ENCODE results near the gene CCDC30.
"Not testable (repeated sequence)": the region's sequence is repeated elsewhere in the genome, so short reads cannot be mapped to it uniquely, and the experiment has no call there.

Gene CCDC30

DNA sequence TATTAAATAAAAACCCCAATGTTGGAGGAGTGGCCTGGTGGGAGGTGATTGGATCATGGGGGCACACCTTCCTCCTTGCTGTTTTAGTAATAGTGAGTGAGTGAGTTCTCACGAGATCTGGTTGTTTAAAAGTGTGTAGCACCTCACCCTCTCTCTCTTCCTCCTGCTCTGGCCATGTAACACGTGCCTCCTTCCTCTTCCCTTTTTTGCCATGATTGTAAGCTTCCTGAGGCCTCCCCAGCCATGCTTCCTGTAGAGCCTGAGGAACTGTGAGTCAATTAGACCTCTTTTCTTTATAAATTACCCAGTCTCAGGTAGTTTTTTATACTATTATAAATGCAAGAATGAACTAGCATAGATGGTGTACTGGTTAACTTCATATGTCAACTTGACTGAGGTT lies 68.0 kb downstream of the CCDC30 start:
- DNase-seq, result no peak

DNA sequence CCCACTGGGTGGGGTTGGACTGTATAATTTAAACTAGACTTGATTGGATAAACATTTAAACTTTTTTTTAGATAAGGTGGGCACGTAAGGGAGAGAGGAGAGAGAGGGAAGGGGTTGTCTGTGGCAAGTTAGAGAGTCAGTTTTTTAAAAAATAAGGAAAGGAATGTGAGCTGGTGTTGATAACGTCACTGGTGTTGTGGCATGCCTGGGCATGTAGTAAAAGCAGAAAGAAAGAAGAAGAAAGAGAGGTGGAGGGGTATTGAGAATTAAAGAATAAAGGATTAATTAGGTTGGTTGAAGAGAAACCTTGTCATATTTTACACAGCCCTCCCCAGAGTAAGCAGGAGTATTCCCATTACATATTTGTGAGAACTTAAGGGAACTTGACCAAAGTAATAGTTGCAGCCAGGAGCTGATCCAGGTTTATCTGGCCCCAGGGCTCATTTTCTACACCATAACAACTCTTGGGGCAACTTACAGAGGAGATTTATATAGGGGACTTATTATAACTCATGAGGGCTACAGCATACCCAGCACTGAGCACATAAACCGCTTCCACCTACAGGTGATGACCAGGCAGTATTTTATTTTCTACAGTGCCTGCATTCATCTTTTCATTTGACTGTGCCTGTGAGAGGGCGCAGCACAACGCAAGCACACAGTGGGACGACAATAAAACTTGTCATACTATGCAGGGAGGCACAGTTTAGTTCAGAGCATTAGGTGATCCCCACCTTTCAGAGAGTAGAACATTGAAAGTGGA lies 70.2 kb downstream of the CCDC30 start:
- DNase-seq, result no peak

DNA sequence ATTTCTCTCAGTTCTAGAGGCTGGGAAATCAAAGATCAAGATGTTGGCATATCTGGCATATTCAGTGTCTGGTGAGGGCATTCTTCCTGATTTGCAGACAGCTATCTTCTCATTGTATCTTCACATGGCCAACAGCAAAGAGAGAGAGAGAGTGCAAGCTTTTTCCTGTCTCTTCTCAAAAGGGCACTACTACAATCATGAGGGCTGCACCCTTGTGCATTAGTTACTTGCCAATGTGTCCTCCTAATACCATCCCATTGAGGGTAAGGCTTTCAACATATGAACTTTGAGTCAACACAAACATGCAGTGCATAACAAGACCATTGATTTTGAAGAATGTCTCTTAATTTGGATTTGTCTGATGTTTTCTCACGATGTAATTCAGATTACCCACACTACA lies 78.0 kb downstream of the CCDC30 start:
- DNase-seq, result no peak

DNA sequence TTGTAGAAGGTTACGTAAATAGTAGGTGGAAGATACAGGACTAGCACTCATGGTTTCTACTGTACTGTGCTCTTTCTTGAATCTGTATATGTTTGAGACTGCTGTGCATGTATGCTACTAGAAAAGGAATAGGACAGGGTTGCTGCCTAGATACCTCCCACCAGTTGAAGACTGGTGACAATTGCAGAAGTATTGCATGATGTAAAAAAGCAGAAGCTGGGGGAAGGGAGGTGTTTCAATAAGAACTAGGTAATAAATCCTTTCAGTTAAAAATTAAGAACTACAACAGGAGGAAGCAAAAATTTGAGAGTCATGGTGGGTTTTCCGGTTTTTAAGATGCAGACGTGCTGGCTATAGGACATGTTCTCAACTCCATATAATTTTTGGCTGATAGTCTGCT lies 88.1 kb downstream of the CCDC30 start:
- DNase-seq, result no peak

DNA sequence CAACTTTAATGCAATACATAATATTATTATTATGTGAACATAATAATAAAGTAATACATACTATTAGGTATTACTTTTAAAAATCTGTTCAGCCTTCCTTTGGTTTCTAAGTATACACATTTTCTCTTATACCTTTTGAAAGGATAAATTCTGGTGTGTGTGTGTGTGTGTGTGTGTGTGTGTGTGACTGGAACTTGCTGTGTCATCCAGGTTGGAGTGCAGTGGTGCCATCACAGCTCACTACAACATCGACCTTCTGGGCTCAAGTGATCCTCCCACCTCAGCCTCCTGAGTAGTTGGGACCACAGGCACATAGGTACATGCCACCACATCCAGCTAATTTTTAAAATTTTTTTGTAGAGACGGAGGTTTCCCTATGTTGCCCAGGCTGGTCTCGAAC lies 88.5 kb downstream of the CCDC30 start:
- no peak for DNase-seq

DNA sequence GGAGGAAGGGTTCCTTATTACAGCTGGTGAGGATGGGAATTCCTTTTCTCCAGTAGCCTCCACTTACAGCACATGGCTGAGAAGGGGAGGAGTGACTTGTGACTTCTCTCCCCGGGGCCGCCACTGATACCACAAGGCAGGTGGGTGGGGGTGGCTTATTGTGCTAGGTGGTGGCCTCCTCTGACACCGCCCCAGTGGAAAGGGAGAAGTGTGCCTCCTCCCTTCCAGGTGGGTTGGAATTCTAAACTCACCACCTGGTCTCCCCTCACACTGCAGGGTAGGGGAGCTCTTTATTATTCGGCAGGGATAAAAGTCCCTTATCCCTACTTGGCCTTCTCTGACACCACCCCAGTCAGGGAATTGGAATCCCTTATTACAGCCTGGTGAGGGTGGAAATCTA lies 89.5 kb downstream of the CCDC30 start:
- DNase-seq, result no peak

DNA sequence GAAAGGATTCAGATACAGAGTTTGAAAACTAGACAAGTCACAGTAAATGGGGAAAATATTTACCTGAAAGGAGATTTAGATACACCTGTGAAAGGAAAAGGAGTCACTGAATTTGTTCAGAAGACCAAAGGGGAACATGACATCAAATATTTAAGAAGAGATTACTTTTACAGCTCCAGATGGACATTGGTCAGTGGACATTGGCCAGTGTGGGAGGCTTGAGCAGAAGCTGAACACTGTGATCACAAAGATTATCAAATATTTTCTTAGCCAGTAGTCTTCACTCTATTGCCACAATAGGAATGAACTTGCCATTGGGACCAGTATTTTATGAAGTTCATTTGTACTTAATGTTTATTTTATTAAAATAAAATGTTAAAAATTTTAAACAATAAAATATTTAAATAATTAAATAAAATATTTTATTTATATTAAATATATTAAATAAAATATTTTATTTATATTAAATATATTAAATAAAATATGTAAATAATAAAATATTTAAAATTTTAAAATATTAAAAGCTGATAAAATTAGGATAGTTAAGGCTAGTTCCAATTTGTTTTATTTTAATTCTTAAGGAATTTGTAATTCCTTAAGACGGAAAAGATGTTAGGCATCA lies 94.3 kb downstream of the CCDC30 start:
- no peak for DNase-seq

DNA sequence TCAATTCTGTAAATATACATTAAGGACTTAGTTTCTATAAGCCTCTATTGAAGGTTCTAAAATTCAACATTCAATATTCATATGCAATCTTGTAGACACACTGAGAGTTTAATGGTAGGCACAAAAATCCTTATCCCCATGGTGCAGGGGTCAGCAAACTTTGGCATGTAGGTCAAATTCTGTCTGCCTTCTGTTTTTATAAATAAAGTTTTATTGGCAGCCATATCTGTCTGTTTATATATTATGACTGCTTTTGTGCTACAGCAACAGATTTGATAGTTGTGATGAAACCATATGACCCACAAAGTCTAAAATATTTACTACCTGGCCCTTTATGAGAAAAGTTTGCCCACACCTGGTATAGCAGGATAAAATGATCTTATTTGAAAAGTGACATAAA lies 104.0 kb downstream of the CCDC30 start:
- no peak for DNase-seq

DNA sequence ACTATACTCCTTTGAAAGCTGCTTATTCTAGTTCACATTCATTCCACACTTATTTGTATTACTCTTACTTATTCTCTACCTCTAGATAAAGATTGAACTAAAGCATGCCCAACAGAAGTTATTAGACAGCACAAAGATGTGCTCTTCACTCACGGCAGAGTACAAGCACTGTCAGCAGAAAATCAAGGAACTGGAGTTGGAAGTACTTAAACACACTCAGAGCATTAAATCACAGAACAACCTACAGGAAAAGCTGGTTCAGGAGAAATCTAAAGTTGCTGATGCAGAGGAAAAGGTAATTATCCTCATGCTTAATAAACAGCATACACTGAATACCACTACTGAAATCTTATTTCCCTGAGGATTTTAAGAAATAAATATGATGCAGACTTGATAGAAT lies 113.8 kb downstream of the CCDC30 start:
- no peak for DNase-seq

DNA sequence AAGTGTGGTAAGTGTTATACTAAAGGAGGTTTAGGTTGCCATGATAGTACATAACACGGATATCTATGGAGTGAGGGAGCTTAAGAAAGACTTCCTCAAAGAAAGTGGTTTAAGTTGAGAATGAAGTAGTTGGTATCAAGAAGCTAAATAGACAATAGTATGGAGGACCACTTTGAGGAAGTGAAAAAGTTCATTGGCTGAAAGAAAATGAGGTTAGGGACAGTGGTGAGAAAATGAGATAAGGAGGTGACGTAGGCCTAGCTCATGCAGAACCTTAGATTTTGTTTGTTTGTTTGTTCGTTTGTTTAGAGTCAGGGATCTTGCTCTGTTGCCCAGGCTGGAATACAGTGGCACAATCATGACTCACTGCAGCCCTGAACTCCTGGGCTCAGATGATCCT lies 122.9 kb downstream of the CCDC30 start:
- DNase-seq, result no peak

DNA sequence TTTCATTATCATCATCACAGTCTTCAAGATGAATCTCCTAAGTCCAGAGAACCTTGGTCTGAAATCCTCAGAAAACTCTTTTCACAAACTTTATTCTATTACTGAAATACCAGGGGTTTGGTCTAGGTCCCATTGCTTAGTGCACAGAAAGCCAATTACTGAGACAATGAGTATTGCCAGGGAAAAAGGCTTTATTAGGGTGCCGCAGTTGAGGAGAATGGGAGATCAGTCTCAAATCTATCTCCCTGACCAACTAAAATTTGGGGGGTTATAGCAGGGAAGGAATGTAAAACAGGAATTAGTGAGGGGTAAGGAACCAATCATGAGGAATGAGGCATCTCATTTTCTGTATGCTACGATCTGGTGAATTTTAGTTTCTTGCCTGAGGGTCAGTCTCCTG lies 124.7 kb downstream of the CCDC30 start:
- DNase-seq, result no peak

DNA sequence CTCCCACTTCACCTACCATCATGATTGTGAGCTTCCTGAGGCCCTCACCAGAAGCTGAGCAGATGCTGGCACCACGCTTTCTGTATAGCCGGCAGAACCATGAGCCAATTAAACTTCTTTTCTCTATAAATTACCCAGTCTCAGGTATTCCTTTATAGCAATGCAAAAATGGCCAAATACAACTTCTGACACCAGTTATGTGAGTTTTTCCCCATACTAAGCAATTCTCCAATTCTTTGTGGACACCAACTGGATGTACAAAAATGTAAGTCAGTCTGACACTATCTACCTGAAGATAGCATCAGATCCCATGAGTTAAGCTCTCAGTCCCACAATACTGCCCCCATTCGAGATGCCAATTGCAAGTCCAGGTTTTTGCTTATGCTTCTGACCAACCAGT lies 129.7 kb downstream of the CCDC30 start:
- DNase-seq, result no peak

DNA sequence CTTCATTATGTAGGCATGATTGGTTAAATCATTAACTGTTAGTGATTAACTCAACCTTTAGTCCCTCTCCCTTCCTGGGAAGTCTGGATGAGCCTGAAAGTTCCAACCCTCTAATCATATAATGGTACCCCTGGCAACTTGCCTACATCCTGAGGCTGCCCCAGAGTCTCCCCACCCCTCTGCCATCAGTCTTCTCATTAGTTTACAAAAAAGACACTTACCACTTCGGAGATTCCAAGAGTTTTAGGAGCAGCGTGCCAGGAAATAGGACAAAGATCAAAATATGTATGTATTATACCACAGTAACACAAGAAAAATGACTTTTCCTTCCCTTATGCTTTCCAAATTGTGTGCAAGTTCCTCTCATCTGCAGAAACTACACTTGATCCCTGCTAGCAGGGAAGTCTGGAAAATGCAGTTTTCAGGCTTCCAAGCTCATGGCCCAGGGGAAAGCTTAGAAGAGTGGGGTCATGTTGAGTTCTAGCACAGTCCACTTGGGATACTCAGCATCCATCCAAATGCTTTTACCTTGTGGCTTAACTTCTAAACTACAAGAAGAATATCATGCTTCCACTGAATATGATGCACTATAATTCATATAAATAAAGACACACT lies 130.5 kb downstream of the CCDC30 start:
- DNase-seq, result no peak

DNA sequence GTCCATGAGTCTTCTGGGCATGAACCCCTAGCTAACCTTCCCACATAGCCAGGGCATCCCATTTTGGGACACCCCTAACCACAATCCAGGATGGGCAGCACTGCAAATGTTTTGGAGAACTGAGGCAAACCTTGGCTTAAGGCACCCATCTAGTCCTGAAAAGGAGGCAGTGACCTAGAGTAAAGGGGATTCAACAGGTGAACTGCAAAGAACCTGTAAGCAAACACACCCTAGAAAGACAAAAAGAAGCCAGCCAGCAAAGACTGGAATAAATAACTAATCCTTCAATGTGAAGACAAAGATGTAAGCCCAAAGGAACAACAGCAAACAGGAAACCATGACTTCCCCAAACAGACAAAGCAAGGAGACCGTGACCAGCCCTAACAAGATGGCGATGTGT lies 138.4 kb downstream of the CCDC30 start:
- no peak for DNase-seq

DNA sequence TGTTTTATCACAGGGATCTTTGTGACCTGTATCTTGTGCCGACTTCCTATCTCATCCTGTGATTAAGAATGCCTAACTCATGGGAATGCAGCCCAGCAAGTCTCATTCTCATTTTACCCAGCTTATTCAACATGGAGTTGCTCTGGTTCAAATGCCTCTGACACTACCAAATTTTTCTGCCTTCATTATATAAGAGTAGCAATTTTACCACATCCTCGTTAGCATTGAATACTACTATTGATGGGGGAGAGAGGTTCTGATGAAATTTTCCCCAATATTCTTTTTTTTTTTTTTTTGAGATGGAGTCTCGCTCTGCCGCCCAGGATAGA lies 150.7 kb downstream of the CCDC30 start:
- DNase-seq, result no peak

DNA sequence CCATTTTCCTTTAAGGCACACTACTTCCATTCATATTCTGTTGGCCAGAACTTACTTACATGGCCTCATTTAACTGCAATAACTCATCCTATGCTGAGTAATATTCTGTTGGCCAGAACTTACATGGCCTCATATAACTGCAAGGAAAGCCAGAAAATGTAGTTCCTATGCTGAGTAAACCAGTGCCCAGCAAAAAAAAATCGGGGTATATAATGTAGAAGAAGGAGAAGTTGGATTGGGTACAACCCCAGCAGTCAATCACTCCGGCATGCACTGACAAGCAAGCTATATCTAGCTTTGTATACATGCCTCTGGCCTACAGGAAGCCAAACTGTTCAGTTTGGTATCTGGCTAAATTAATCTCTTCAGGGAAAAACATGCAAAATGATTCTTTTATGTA lies 155.8 kb downstream of the CCDC30 start:
- no peak for DNase-seq

DNA sequence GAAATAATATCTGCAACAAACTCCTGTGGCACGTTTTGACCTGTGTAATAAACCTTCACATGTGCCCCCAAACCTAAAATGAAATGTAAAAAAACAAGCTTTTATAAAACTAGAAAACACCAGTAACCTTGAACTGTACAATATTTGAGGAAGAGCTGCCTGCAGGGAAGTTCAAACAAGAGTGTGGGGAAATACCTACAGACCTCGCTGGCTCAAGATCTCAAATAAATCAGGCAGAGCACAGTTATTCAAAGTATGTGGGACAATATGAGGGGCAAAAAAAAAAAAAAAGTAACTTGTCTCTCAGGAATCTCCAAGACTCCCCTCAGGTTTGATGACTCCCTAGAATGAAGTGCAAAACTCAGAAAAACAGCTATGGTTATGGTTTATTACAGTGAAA lies 157.2 kb downstream of the CCDC30 start:
- no peak for DNase-seq

DNA sequence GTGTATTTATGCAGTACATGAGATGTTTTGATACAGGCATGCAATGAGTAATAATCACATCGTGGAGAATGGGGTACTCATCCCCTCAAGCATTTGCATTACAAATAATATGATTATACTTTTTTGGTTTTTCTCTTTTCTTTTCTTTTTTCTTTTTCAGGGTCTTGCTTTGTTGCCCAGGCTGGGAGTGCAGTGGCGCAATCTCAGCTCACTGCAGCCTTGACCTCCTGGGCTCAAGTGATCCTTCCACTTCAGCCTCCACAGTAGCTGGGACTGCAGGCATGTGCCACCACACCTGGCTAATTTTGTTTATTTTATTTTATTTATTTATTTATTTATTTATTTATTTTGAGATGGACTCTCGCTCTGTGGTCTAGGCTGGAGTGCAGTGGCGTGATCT lies 158.1 kb downstream of the CCDC30 start:
- not testable (repeated sequence) for DNase-seq

DNA sequence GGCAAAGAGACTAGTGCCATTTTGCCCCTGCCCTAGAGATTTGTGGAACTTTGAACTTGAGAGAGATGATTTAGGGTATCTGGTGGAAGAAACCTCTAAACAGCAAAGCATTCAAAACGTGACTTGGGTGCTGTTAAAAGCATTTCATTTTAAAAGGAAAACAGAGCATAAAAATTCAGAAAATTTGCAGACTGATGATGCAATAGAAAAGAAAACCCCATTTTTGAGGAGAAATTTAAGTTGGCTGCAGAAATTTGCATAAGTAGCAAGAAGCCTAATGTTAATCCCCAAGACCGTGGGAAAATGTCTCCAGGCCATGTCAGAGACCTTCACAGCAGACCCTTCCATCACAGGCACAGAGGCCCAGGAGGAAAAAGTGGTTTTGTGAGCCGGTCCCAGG lies 164.1 kb downstream of the CCDC30 start:
- not testable (repeated sequence) for DNase-seq

DNA sequence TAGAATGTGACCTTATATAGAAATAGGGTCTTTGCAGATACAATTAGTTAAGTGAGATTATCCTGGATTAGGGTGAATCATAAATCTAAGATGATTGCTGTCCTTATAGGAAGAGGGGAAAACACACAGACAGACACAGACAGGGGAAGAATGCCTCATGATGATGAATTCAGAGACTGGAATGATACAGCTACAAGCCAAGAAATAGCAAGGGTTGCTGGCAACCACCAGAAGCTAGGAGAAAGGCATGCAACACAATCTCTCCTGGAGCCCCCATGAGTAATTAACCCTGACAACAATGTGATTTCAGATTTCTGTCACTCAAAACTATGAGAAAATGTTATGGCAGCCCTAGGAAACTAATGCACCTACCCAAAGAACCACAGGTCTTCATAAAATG lies 176.0 kb downstream of the CCDC30 start:
- DNase-seq, result no peak

DNA sequence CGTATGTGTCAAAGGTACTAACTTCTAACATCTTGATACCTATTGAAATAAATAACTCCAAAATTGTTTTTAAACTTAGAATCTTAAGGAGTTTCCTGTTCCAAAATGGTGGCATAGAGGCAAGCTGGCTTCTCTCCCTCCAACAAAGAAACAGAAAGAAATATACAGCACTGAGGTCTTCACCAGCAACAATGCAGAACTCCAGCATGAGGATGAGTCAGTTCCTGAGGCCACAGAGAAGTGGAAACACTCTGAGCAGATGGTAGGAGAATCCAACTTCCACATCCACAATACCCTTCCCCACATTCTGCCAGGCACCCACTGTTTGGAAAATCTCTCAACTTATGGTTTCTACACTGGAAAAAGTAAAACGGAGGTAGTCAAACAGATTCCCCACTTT lies 183.0 kb downstream of the CCDC30 start:
- DNase-seq, result no peak

DNA sequence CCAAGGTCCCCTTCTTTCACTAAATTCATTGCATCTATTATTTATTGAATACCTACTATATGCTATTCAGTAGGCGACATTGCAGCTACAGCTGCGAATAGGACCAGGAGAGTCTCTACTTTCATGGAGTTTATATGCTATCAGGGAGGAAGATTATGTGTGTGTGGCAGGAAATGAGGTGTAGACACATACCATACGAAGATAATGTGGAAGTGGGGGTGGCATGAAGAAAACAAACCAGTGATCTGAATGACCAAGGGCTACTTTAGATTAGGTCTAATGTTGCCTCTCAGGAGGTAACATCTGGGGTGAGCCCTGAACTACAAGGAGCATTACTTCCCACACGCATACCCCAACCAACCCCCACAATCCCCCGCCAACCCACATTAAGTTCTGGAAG lies 194.1 kb downstream of the CCDC30 start:
- DNase-seq, result no peak

DNA sequence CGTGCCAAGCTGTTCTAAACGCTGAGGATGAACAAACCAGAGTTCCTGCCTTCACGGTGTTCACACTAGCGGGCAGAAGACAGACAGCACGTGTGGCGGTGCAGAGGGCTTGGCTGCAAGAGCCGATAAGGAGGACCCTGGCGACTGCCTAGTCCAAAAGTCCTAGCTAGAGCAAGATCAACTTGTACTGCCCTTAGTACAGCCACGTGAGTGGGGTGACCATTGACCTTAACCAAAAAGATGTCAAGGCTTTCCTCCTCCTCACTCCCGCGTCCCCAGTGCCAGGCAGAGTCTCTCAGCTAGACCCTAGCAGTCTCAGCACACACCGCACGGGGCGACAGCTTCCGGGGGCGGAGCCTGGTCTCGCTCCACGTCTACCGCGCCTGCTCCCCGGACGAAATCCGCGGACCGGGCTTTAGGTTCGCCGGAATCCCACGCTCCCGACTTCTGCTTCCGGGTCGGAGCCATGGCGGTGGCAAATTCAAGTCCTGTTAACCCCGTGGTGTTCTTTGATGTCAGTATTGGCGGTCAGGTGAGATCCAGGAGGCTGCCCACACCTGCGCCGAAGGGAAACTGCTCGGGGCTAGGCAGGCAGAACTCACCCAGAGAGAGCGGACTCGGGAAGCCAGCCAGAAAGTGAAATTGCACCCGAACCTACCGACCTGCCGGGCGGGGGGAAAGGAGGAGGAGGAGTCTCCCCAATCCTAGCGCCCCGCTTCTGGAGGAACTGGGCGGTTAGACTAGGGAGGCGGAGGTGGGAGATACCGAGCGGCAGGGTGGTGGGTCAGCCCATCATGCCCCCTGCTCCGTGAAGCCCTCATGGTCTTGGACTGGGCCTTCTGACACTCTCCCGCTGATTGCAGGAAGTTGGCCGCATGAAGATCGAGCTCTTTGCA lies 195.1 kb downstream of the CCDC30 start, which contains the start of gene PPIH:
PPIH (plus strand) TSS at position 443 of the 896 bp plus-strand sequence; CDS start at position 467, 24 bp downstream.
- peak; percentile 56 to 95 (median 92) for DNase-seq

All from C1 segment of cervical spinal cord (tissue), 14 donors.